Measurements from ENCODE around the gene COMTD1.
"Not testable (repeated sequence)": the region's sequence is repeated elsewhere in the genome, so short reads cannot be mapped to it uniquely, and the experiment has no call there.

COMTD1 gene

DNA sequence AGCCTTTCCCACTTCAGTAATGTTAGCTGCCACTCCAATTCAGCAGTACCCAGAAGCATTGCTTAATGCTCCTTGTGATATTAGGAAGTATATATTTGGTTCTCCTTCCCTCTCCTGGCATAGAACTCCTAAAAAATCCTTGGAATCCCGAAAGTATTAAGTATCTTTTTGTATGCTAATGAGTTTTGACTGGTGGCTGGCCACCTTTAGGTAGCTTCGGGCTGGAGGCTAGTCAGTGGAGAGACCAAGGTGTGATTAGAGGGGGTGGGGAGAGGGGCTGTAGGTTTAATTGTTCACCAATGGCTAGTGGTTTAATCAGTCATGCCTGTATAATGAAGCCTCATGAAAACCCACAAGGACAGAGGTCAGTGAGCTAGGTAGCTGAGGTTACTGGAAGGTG lies 12.2 kb downstream of the COMTD1 start:
- no peaks in the 10 kb centered on the region for H3K27me3 Mint-ChIP-seq (ENCODE audit: low read depth, poor library complexity)
- H3K4me3 Mint-ChIP-seq = no peak overlapping the region
- H3K4me1 Mint-ChIP-seq = peaks cover 36% of the 10 kb centered on the region
- no peak for DNase-seq
- peak overlapping the region; percentile 83 for H3K27ac Mint-ChIP-seq
- TF ChIP-seq, protein P1, sequence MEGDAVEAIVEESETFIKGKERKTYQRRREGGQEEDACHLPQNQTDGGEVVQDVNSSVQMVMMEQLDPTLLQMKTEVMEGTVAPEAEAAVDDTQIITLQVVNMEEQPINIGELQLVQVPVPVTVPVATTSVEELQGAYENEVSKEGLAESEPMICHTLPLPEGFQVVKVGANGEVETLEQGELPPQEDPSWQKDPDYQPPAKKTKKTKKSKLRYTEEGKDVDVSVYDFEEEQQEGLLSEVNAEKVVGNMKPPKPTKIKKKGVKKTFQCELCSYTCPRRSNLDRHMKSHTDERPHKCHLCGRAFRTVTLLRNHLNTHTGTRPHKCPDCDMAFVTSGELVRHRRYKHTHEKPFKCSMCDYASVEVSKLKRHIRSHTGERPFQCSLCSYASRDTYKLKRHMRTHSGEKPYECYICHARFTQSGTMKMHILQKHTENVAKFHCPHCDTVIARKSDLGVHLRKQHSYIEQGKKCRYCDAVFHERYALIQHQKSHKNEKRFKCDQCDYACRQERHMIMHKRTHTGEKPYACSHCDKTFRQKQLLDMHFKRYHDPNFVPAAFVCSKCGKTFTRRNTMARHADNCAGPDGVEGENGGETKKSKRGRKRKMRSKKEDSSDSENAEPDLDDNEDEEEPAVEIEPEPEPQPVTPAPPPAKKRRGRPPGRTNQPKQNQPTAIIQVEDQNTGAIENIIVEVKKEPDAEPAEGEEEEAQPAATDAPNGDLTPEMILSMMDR (IDR thresholded peaks at IDR 0.05) = no peak
- no peaks in the 10 kb centered on the region for H3K9me3 Mint-ChIP-seq
- H3K36me3 Mint-ChIP-seq (ENCODE audit: low read depth) = peaks cover 72% of the 10 kb centered on the region

DNA sequence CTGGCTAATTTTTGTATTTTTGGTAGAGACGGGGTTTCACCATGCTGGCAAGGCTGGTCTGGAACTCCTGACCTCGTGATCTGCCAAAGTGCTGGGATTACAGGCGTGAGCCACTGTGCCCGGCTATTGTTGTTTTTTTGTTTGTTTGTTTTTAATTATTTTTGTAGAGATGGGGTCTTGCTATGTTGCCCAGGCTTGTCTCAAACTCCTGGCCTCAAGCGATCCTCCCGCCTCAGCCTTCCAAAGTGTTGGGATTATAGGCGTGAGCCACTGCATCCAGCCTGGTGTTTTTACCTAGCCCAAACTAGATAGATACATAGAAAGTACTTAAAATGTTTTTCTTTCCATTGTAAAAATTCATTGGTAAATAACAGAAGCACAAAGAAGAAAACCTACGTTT lies 14.3 kb downstream of the COMTD1 start:
- Mint-ChIP-seq H3K4me1 (peaks cover 36% of the 10 kb centered on the region), H3K36me3 (ENCODE audit: low read depth) (peaks cover 78% of the 10 kb centered on the region)
- not testable (repeated sequence) for H3K27me3 Mint-ChIP-seq (ENCODE audit: low read depth, poor library complexity); H3K4me3 Mint-ChIP-seq; H3K27ac Mint-ChIP-seq; H3K9me3 Mint-ChIP-seq; DNase-seq

DNA sequence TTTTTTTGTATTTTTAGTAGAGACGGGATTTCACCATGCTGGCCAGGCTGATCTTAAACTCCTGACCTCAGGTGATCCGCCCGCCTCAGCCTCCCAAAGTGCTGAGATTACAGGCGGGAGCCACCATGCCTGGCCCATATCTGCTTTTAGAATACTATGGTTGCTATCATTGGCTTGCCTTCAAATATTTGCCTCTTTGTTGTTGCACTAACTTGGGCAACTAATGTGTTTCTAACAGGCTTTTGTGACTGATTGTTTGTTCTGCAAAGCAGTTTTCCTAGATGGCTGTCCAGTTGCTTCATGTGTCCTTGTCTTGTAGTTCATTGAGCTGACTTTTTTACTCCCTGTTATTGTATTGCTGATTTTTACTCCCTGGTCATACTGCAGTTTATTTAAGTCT lies 15.5 kb downstream of the COMTD1 start:
- Mint-ChIP-seq H3K27me3 (ENCODE audit: low read depth, poor library complexity) (no peaks in the 10 kb centered on the region), H3K4me1 (peaks cover 34% of the 10 kb centered on the region), H3K36me3 (ENCODE audit: low read depth) (peaks cover 81% of the 10 kb centered on the region), H3K27ac (no peak overlapping the region), H3K4me3 (no peak overlapping the region), H3K9me3 (no peaks in the 10 kb centered on the region)
- DNase-seq = no peak
- TF ChIP-seq, protein P1 (IDR thresholded peaks at IDR 0.05) = no peak

DNA sequence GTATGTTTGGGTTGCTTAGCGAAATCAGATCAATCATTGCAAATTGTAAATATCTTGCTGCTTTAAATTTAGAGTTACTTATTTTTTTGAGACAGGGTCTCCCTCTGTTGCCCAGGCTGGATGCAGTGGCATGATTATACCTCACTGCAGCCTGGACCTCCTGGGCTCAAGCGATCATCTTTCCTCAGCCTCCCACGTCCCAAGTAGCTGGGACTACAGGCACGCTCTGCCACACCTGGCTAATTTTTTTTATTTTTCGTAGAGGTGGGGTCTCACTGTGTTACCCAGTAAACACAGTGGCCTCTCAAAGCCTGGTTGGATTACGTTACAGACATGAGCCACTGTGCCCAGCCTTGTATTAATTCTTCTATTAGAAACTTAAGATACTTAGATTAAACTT lies 23.4 kb downstream of the COMTD1 start:
- H3K27ac Mint-ChIP-seq = peak overlapping the region; percentile 84
- H3K4me1 Mint-ChIP-seq = peaks cover 54% of the 10 kb centered on the region
- no peaks in the 10 kb centered on the region for H3K9me3 Mint-ChIP-seq
- peaks cover 44% of the 10 kb centered on the region for H3K36me3 Mint-ChIP-seq (ENCODE audit: low read depth)
- H3K27me3 Mint-ChIP-seq (ENCODE audit: low read depth, poor library complexity) = no peaks in the 10 kb centered on the region
- H3K4me3 Mint-ChIP-seq = peak overlapping the region; percentile 97
- no peak for DNase-seq
- TF ChIP-seq, protein P1 (IDR thresholded peaks at IDR 0.05) = no peak

DNA sequence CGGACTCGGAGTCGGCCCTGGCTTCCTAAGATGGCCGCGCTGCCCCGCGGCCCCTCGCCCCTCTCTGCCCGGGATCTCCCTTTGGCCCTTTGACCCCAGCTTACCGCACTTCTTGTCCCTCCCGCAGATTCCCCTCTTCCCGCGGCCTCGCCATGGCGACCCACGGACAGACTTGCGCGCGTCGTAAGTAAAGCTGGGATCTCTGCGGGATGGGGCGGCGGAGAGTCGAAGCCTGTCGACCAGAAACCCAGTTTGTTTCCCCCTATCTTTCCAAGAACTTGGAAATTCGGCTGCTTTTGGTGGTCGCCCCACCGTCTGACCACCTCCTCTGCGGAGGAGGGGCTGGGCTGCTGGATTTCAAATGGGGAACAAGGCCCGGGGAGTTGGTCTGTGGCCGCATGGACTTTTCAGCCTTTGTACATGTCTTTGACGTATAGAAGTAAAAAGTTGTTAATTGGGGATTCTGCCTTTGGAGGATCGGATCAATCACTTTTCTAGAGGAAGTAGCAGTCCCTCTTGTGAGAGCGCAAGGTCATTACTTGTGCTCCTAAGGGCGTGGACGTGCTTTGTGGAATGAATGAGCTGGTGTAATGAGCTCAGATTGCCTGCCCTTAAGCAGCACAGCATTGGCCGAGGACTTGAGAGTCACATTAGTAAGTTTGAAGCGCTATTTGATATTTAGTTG lies 24.6 kb downstream of the COMTD1 start:
- H3K27ac Mint-ChIP-seq = peak overlapping the region; percentile 97
- peaks cover 59% of the 10 kb centered on the region for H3K4me1 Mint-ChIP-seq
- H3K9me3 Mint-ChIP-seq = no peaks in the 10 kb centered on the region
- H3K27me3 Mint-ChIP-seq (ENCODE audit: low read depth, poor library complexity) = no peaks in the 10 kb centered on the region
- H3K36me3 Mint-ChIP-seq (ENCODE audit: low read depth) = peaks cover 36% of the 10 kb centered on the region
- peak overlapping the region; percentile 97 for H3K4me3 Mint-ChIP-seq
- peak; percentile 29 for DNase-seq
- TF ChIP-seq, protein P1 (IDR thresholded peaks at IDR 0.05) = no peak

DNA sequence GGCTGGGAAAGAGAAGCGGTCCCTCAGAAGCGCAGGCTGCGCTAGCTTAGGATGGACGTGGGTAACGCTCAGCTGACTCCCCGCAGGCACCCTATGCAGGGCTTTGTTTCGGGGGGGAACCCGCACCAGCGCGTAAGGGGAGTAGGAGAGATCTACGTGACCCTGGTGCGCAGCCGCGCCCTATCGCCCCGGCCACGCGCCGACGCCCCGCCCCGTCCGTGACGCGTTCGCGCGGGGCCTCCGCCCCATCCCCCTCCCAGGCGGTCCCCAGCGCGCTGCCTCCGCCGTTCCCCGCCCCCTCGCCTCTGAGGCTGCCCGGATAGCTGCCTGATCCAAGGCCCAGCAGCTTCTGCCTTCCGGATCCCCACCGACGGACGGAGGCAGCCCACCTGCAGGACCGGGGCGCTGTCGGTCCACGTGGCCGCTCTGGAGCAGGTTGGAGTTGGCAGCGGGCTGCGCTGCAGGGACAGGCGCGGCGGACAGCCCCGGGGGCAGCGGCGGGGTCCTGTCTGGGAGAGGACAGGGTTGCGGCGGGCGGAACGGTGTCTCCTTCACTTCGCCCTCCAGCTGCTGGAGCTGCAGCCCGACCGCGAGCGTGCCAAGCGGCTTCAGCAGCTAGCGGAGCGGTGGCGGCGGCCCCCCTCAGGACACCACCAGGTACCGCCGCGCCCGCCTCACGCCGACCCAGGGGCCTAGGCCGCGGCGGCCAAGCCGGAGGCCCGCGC lies 25.3 kb downstream of the COMTD1 start, which contains the start of gene VDAC2:
Gene VDAC2 (plus strand): TSS at position 515 of the 725 bp plus-strand sequence. CDS start 363 bp downstream, outside the sequence.
- TF ChIP-seq, protein P1 (IDR thresholded peaks at IDR 0.05) = no peak
- H3K27ac Mint-ChIP-seq = peak within 1 kb of the TSS; percentile 100

More for the DNA sequence above, 25.3 kb downstream of the COMTD1 start, which contains the start of gene VDAC2:
- peaks cover 31% of the 10 kb centered on the region for H3K36me3 Mint-ChIP-seq (ENCODE audit: low read depth)
- H3K27me3 Mint-ChIP-seq (ENCODE audit: low read depth, poor library complexity) = peaks cover 5% of the 10 kb centered on the region
- peaks cover 54% of the 10 kb centered on the region for H3K4me1 Mint-ChIP-seq
- peak within 1 kb of the TSS; percentile 97 for H3K4me3 Mint-ChIP-seq
- no peaks in the 10 kb centered on the region for H3K9me3 Mint-ChIP-seq
- DNase-seq = peak; percentile 92
